Bronchial epithelial cell (primary cell): ENCODE measurements around the gene TIA1. TPM values are rescaled to one million over a fixed set of nuclear protein-coding genes. Genes with fewer than 3 reads are reported as not detected.
"Not testable (repeated sequence)": the region's sequence is repeated elsewhere in the genome, so short reads cannot be mapped to it uniquely, and the experiment has no call there.

Experiments used
- DNase-seq: peaks from one replicate; pipeline ENCODE4 v3.0.0-alpha.2; 2010; ENCODE audit warnings: low read depth
- FAIRE-seq: peaks from 2 replicates; lab custom pipeline; 2011; peaks lifted over from hg19 to GRCh38; lab: Jason Lieb, UNC
- H3K27me3 ChIP-seq: 2 replicates; pipeline ENCODE4 v1.5.1; 2011; ENCODE audit warnings: low read length; ENCODE audit not compliant: control insufficient read depth, insufficient read depth
- H3K36me3 ChIP-seq: 2 replicates; pipeline ENCODE4 v1.5.1; 2011; ENCODE audit warnings: low read length; ENCODE audit not compliant: control insufficient read depth, insufficient read depth
- H3K4me3 ChIP-seq: 2 replicates; pipeline ENCODE4 v1.5.1; 2011; ENCODE audit warnings: mild to moderate bottlenecking, low read depth, low read length, control low read depth
- CTCF ChIP-seq: IDR thresholded peaks from 2 replicates; pipeline ENCODE4 v1.5.1; 2011; ENCODE audit warnings: mild to moderate bottlenecking, moderate library complexity, low read length, control low read depth, inconsistent platforms; ENCODE audit not compliant: insufficient read depth, severe bottlenecking
- total RNA-seq: library from RNA; depleted of rRNA; stranded (reverse); fragments of >200 nt; gene quantifications from 2 replicates; pipeline ENCODE4 v1.2.1, GENCODE V29; 2014

The TIA1 gene, protein sequence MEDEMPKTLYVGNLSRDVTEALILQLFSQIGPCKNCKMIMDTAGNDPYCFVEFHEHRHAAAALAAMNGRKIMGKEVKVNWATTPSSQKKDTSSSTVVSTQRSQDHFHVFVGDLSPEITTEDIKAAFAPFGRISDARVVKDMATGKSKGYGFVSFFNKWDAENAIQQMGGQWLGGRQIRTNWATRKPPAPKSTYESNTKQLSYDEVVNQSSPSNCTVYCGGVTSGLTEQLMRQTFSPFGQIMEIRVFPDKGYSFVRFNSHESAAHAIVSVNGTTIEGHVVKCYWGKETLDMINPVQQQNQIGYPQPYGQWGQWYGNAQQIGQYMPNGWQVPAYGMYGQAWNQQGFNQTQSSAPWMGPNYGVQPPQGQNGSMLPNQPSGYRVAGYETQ
- total RNA-seq, result 58.7 and 81.8 TPM in 2 replicates

GRCh38 chr2:70248181-70248847 is at the start of gene TIA1:
Gene TIA1 (minus strand): TSS chr2:70248628. CDS start chr2:70248430, 198 bp downstream.
- Histone ChIP-seq H3K4me3 (peak within 1 kb of the TSS; percentile 97), H3K36me3 (no peaks in the 10 kb centered on the region), H3K27me3 (no peaks in the 10 kb centered on the region)
- DNase-seq, result peak; percentile 92
- no peak for TF ChIP-seq CTCF
- FAIRE-seq, result no peak

- DNase-seq, FAIRE-seq, H3K36me3 ChIP-seq, H3K27me3 ChIP-seq, H3K4me3 ChIP-seq: not testable (repeated sequence)
These were observed 49.4 kb upstream of the TIA1 start for GRCh38 chr2:70297828-70298227.

DNA sequence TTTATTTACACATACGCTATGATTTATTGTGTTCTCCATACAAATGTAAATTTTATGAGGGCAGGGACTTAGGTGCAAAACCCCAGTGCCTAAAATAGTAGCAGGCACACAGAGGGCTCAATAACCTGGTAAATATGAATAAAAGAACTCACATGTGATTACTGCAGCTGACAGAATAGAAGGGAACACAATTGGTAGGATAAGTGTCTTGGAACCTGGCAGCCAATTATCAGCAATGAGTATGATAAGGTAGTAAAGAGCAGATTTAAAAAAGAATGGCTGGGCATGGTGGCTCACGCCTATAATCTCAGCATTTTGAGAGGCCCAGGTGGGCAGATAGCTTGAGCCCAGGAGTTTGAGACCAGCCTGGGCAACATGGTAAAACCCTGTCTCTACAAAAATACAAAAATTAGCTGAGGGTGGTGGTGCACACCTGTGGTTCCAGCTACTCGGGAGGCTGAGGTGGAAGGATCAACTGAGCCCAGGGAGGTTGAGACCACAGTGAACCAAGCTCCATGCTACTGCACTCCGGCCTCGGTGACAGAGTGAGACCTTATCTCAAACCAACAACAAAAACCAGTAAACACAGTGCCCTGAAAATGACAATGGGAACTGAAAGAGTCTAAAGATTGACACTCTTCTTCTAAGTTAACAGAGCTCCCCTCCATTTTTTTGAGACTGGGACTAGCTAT is 35.2 kb upstream of the TIA1 start:
- Histone ChIP-seq H3K27me3 (no peaks in the 10 kb centered on the region), H3K4me3 (no peak overlapping the region), H3K36me3 (peaks cover 13% of the 10 kb centered on the region)
- DNase-seq (no peak), FAIRE-seq (no peak)
- no peak for TF ChIP-seq CTCF

DNA sequence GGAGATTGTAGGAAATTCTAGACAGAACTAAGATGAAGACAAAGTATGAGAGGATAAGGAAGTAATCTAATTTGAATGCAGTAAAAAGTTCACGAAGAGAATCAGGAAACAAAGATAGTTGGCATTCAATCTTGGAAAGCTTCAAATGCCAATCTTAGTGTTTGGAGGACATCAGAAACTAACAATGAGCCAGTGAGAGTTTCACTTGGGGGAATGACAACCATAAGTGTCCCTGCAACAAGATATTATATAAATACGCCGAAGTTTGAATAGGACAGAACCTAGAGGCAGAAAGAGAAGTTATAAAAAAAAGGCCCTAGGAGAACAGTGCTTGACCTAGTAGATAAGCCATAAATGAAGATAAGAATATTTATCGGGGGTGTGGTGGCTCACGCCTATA is 34.0 kb upstream of the TIA1 start:
- H3K4me3 ChIP-seq, result no peak overlapping the region
- no peak for TF ChIP-seq CTCF
- DNase-seq (no peak), FAIRE-seq (no peak)
- peaks cover 8% of the 10 kb centered on the region for H3K36me3 ChIP-seq
- H3K27me3 ChIP-seq, result no peaks in the 10 kb centered on the region

GRCh38 chr2:70280242-70280798 is 31.9 kb upstream of the TIA1 start:
- Histone ChIP-seq H3K4me3 (no peak overlapping the region), H3K27me3 (no peaks in the 10 kb centered on the region), H3K36me3 (peaks cover 3% of the 10 kb centered on the region)
- FAIRE-seq (no peak), DNase-seq (no peak)
- TF ChIP-seq CTCF, result no peak

DNA sequence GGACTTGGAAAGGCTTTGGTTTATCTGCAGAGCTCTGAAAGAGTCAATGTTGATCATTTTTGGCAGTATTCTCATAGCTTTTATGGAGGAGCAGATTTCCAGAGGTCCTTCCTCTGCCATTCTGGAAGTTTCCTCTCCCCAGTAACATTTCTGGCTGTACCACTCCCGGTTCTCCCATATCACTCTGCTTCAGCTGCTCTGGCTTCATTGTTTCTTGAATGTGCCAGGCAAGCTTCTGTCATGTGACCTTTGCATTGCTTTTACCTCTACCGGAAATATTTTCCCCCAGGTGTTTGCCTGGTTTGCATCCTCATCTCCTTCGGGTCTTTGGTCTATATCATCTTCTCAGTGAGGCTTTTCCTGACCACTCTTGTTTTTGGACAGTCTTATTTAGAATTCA is 21.9 kb upstream of the TIA1 start:
- no peak for TF ChIP-seq CTCF
- no peak for FAIRE-seq
- no peak for DNase-seq

GRCh38 chr2:70269422-70270302 is 21.2 kb upstream of the TIA1 start:
- DNase-seq, H3K27me3 ChIP-seq, FAIRE-seq, H3K4me3 ChIP-seq, H3K36me3 ChIP-seq: not testable (repeated sequence)

More for the DNA sequence above, 21.9 kb upstream of the TIA1 start:
- Histone ChIP-seq H3K4me3 (no peak overlapping the region), H3K27me3 (no peaks in the 10 kb centered on the region), H3K36me3 (peaks cover 3% of the 10 kb centered on the region)

GRCh38 chr2:70266925-70267324 is 18.5 kb upstream of the TIA1 start:
- H3K4me3 ChIP-seq, DNase-seq, H3K27me3 ChIP-seq, H3K36me3 ChIP-seq, FAIRE-seq: not testable (repeated sequence)
